ENCODE results near the gene SYNDIG1L.

Gene SYNDIG1L

DNA sequence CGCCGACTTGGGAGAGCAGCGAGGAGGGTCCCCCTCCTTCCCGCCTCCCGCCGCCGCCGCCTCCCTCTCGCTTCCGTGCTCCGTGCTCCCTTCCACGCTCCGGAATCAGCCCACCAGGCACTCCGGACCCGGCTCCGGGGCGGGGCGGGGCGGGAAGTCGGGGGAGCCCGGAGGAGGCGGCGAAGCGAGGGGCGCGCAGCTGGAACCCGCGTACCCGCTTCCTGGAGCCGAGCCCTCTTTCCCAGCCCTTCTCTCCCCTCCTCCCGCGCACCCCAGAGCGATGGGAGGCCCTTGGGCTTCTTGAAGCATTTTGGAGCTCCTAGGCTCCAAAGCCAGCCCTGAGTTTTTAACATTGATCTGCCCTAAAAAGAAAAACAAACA, at the start of gene SYNDIG1L:
TSS of gene SYNDIG1L (minus strand) at position 9 of the 381 bp plus-strand sequence. CDS start 16,466 bp downstream, outside the sequence.
- H3K27ac ChIP-seq, result no peak within 1 kb of the TSS
- CTCF ChIA-PET, result no interaction called here
- no peak for DNase-seq (ENCODE audit: low spot score)
- POLR2A ChIA-PET (ENCODE audit: low non-redundant PET), result no interaction called here
- TF ChIP-seq, protein P1, sequence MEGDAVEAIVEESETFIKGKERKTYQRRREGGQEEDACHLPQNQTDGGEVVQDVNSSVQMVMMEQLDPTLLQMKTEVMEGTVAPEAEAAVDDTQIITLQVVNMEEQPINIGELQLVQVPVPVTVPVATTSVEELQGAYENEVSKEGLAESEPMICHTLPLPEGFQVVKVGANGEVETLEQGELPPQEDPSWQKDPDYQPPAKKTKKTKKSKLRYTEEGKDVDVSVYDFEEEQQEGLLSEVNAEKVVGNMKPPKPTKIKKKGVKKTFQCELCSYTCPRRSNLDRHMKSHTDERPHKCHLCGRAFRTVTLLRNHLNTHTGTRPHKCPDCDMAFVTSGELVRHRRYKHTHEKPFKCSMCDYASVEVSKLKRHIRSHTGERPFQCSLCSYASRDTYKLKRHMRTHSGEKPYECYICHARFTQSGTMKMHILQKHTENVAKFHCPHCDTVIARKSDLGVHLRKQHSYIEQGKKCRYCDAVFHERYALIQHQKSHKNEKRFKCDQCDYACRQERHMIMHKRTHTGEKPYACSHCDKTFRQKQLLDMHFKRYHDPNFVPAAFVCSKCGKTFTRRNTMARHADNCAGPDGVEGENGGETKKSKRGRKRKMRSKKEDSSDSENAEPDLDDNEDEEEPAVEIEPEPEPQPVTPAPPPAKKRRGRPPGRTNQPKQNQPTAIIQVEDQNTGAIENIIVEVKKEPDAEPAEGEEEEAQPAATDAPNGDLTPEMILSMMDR (conservative IDR thresholded peaks at IDR 0.05; ENCODE audit: low read depth), result no peak

- TF ChIP-seq, protein P1 (conservative IDR thresholded peaks at IDR 0.05; ENCODE audit: low read depth), result no peak
- ChIA-PET POLR2A (ENCODE audit: low non-redundant PET) (no interaction called here), CTCF (interaction anchor here (0.6 kb wide), 1 partner anchor 374 kb away, joined by 3 read pairs; no protein-coding TSS in a partner anchor)
- DNase-seq (ENCODE audit: low spot score), result no peak
- H3K27ac ChIP-seq, result no peak overlapping the region
These were observed 49.7 kb upstream of the SYNDIG1L start for GRCh38 chr14:74475678-74476077.

DNA sequence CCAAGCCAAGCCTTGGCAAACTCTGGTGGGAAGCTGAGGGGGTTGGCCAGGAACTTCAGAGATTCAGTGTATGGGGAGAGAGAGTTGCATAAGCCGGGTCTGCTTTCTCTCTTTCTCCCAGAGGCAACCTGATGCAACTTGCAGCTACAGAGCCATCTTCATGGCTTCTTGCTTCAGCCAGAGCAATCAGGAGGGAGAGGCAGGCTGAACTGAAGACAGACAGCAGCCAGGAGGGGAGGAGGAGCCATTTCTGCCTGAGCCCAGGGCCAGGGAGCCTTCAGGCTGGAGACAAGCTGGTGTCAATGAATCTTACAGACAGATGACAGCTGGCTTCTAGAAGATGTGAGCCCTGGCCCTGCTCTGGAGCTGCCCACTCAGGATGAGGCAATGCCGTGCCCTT, 48.4 kb upstream of the SYNDIG1L start:
- peak overlapping the region; percentile 23; the same call in 1 of the 2 replicates for H3K27ac ChIP-seq
- no peak for DNase-seq (ENCODE audit: low spot score)
- ChIA-PET POLR2A (ENCODE audit: low non-redundant PET) (no interaction called here), CTCF (interaction anchor here (0.7 kb wide), 1 partner anchor 1858 kb away, joined by 3 read pairs; no protein-coding TSS in a partner anchor)
- TF ChIP-seq, protein P1 (conservative IDR thresholded peaks at IDR 0.05; ENCODE audit: low read depth), result no peak

- DNase-seq (ENCODE audit: low spot score), result no peak
- POLR2A ChIA-PET (ENCODE audit: low non-redundant PET), result no interaction called here
- no peak overlapping the region for H3K27ac ChIP-seq
- TF ChIP-seq, protein P1 (conservative IDR thresholded peaks at IDR 0.05; ENCODE audit: low read depth), result no peak
- CTCF ChIA-PET, result interaction anchor here (0.6 kb wide), 1 partner anchor 221 kb away, joined by 3 read pairs; no protein-coding TSS in a partner anchor
These were observed 46.6 kb upstream of the SYNDIG1L start for GRCh38 chr14:74472601-74473000.

- POLR2A ChIA-PET (ENCODE audit: low non-redundant PET), result no interaction called here
- CTCF ChIA-PET, result no interaction called here
- no peak for DNase-seq (ENCODE audit: low spot score)
- no peak overlapping the region for H3K27ac ChIP-seq
- TF ChIP-seq, protein P1 (conservative IDR thresholded peaks at IDR 0.05; ENCODE audit: low read depth), result no peak
These were observed 43.8 kb upstream of the SYNDIG1L start for GRCh38 chr14:74469548-74470518.

DNA sequence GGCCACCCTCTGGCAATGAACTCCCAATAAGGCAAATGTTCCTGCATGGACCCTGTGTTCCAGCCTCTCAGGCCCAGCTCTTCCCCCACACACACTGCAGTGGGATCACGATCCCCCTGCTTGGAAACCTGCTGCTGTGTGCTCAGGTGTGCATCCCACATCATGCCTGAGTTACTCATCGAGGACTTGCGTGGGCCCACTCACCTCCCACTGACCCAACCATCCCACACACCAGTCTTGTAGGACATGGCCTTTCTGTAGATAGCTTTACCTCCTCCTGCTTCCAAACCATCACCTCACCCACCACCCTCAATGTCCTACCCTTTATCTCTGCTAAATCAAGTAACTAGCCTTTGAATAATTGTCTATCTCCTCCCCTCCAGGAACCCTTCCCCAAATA, 42.5 kb upstream of the SYNDIG1L start:
- POLR2A ChIA-PET (ENCODE audit: low non-redundant PET), result no interaction called here
- TF ChIP-seq, protein P1 (conservative IDR thresholded peaks at IDR 0.05; ENCODE audit: low read depth), result no peak
- CTCF ChIA-PET, result no interaction called here
- H3K27ac ChIP-seq, result no peak overlapping the region
- DNase-seq (ENCODE audit: low spot score), result no peak

Data from RWPE1 (cell line).